ENCODE results near the gene ARPP19.

- TF ChIP-seq CTCF (conservative IDR thresholded peaks at IDR 0.05; ENCODE audit: low read depth, low read length) = no peak
- TF ChIP-seq RAD21 (IDR thresholded peaks at IDR 0.05; ENCODE audit: low read length) = no peak
- TF ChIP-seq POLR2A (IDR thresholded peaks at IDR 0.05; ENCODE audit: low read depth, low read length) = no peak
- TF ChIP-seq SMC3 (IDR thresholded peaks at IDR 0.05; ENCODE audit: low read depth, low read length) = no peak
- no peak for TF ChIP-seq RFX5 (IDR thresholded peaks at IDR 0.05; ENCODE audit: low read depth, low read length)
- TF ChIP-seq CEBPB (IDR thresholded peaks at IDR 0.05; ENCODE audit: low read depth, low read length) = no peak
- TF ChIP-seq MAFK (IDR thresholded peaks at IDR 0.05; ENCODE audit: low read depth, low read length) = no peak
- TF ChIP-seq, protein P1, sequence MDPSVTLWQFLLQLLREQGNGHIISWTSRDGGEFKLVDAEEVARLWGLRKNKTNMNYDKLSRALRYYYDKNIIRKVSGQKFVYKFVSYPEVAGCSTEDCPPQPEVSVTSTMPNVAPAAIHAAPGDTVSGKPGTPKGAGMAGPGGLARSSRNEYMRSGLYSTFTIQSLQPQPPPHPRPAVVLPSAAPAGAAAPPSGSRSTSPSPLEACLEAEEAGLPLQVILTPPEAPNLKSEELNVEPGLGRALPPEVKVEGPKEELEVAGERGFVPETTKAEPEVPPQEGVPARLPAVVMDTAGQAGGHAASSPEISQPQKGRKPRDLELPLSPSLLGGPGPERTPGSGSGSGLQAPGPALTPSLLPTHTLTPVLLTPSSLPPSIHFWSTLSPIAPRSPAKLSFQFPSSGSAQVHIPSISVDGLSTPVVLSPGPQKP (IDR thresholded peaks at IDR 0.05; ENCODE audit: borderline replicate concordance, low read depth, low read length) = no peak
- no peak for TF ChIP-seq FOS (IDR thresholded peaks at IDR 0.05; ENCODE audit: low read depth, low read length)
- no peak for TF ChIP-seq MAZ (IDR thresholded peaks at IDR 0.05; ENCODE audit: borderline replicate concordance, low read depth, low read length)
- no peak for TF ChIP-seq NFE2L2 (IDR thresholded peaks at IDR 0.05; ENCODE audit: low read depth, low read length)
- no peak for TF ChIP-seq BHLHE40 (IDR thresholded peaks at IDR 0.05; ENCODE audit: low read depth, low read length)
- TF ChIP-seq USF2 (IDR thresholded peaks at IDR 0.05; ENCODE audit: low read depth, low read length) = no peak
- TF ChIP-seq MXI1 (IDR thresholded peaks at IDR 0.05; ENCODE audit: borderline replicate concordance, low read depth, low read length) = no peak
Observed at GRCh38 chr15:52527911-52528563, 40.8 kb downstream of the ARPP19 start.

Measured in IMR-90 (cell line).